ENCODE data around the gene ALOX12. TPM values are rescaled to one million over a fixed set of nuclear protein-coding genes. Genes with fewer than 3 reads are reported as not detected.
A peak's percentile ranks its signal among the peaks of the same experiment; 100 is the strongest.

Gene ALOX12
- total RNA-seq, 2 experiments from 2014 or later = not detected

DNA sequence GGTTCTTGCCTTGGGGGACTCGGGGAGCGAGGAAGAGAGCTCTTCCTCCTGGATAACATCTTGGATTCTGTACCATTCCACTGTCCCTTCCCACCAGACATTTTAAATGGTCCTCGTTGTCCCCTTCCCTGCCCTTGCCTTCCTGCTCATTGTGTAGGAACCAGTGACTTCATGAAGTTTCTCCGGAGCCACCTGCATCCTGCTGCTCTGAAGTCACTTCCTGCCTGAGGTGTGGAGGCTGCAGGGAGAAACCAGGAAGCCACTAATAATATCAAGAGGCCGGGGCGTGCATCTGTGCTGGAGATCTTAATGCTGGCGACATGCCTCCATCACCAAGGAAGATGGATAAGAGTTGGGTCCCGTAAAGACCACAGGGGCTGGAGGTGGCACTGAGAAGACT lies 33.8 kb downstream of the ALOX12 start:
- ChIA-PET POLR2A (no interaction called here), CTCF (interaction anchor here (0.7 kb wide), 1 partner anchor 13 kb away, joined by 3 read pairs; no protein-coding TSS in a partner anchor)
- Histone ChIP-seq H3K4me1 (ENCODE audit: insufficient read depth, low read length) (peaks cover 39% of the 10 kb centered on the region), H3K4me3 (ENCODE audit: low read length) (peak overlapping the region; percentile 21), H3K27ac (ENCODE audit: low read depth in 1 of 2, low read length in 2 of 2) (peak overlapping the region; percentile 38 to 47), H3K9me3 (ENCODE audit: control insufficient read depth in 1 of 2, insufficient read depth in 1 of 2, low read length in 2 of 2) (no peaks in the 10 kb centered on the region), H3K36me3 (ENCODE audit: insufficient read depth, low read length) (no peaks in the 10 kb centered on the region), H3K27me3 (ENCODE audit: control insufficient read depth in 1 of 2, insufficient read depth in 2 of 2, low read length in 2 of 2) (no peaks in the 10 kb centered on the region)
- no peaks in the 10 kb centered on the region for H3K27me3 Mint-ChIP-seq
- H3K9me3 Mint-ChIP-seq = no peaks in the 10 kb centered on the region
- DNase-seq = peak in 7 of 14 experiments; percentile 15 to 82 (median 64)
- H3K27ac Mint-ChIP-seq = peak overlapping the region; percentile 84
- peak; percentile 93 for ATAC-seq (ENCODE audit: poor library complexity)
- TF ChIP-seq, protein P1, sequence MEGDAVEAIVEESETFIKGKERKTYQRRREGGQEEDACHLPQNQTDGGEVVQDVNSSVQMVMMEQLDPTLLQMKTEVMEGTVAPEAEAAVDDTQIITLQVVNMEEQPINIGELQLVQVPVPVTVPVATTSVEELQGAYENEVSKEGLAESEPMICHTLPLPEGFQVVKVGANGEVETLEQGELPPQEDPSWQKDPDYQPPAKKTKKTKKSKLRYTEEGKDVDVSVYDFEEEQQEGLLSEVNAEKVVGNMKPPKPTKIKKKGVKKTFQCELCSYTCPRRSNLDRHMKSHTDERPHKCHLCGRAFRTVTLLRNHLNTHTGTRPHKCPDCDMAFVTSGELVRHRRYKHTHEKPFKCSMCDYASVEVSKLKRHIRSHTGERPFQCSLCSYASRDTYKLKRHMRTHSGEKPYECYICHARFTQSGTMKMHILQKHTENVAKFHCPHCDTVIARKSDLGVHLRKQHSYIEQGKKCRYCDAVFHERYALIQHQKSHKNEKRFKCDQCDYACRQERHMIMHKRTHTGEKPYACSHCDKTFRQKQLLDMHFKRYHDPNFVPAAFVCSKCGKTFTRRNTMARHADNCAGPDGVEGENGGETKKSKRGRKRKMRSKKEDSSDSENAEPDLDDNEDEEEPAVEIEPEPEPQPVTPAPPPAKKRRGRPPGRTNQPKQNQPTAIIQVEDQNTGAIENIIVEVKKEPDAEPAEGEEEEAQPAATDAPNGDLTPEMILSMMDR (IDR thresholded peaks at IDR 0.05) = no peak
- intact Hi-C loops (cut with DNase I, micrococcal nuclease) = loop anchor here in 1 of 2 experiments (5.0 to 10.0 kb wide), 2 partner anchors 825 to 1868 kb away; partner anchors contain the start of genes CYB5D1, NAA38 and TMEM88
- peaks cover 51% of the 10 kb centered on the region for H3K4me1 Mint-ChIP-seq (ENCODE audit: low read depth)
- no peaks in the 10 kb centered on the region for H3K36me3 Mint-ChIP-seq (ENCODE audit: low read depth)
- peak overlapping the region; percentile 78 for H3K4me3 Mint-ChIP-seq

DNA sequence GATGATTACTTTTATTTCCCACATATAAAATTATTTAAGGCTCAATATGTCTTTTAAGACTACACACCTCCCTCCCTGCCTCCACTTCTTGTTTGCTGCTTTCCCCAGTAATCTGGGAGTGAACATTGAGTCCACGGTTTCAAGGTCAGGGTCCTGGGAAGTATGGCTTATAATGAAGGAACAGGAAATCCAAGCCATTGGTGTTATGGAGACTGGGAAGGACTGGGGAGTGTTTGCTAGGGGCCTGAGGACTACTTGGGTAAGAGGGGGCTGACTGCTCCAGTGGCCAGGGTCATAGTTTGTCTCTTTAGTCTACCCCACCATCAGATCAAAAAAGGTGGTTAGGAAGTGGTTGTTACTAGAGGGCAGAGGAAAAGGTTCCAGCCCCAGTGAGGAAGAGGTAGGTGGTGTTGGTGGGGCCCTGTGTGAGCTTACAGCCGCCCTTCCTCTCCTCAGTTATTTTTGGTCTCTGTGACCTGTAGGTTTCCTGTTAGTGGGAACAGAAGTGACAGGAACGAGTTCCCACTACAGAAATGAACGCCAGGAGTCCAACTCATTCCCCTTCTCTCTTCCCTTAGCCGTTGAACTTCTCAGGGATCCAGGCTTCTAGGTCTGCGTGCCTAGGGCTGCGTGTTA lies 39.2 kb downstream of the ALOX12 start:
- Histone ChIP-seq H3K36me3 (ENCODE audit: insufficient read depth, low read length) (no peaks in the 10 kb centered on the region), H3K4me1 (ENCODE audit: insufficient read depth, low read length) (peaks cover 61% of the 10 kb centered on the region), H3K27ac (ENCODE audit: low read depth in 1 of 2, low read length in 2 of 2) (peak overlapping the region; percentile 84 to 93), H3K9me3 (ENCODE audit: control insufficient read depth in 1 of 2, insufficient read depth in 1 of 2, low read length in 2 of 2) (no peaks in the 10 kb centered on the region), H3K27me3 (ENCODE audit: control insufficient read depth in 1 of 2, insufficient read depth in 2 of 2, low read length in 2 of 2) (no peaks in the 10 kb centered on the region), H3K4me3 (ENCODE audit: low read length) (peak overlapping the region; percentile 99)
- intact Hi-C loops (cut with DNase I, micrococcal nuclease) = loop anchor here (1.0 to 10.0 kb wide), 6 partner anchors 13 to 1862 kb away; partner anchors contain the start of genes CYB5D1 (in 1 of the 2), NAA38 (in 1 of the 2), POLR2A (in 1 of the 2) and SLC35G6 (in 1 of the 2)
- H3K27me3 Mint-ChIP-seq = no peaks in the 10 kb centered on the region
- TF ChIP-seq, protein P1 (IDR thresholded peaks at IDR 0.05) = no peak
- ChIA-PET CTCF (interaction anchor here (0.7 to 2.4 kb wide), 7 partner anchors 11 to 261 kb away, joined by 3 to 18 read pairs (median 4); no protein-coding TSS in a partner anchor), POLR2A (interaction anchor here (0.8 to 2.2 kb wide), 33 partner anchors 9 to 1549 kb away, joined by 3 to 65 read pairs (median 5); partner anchors contain the start of genes ACADVL, ACAP1, BCL6B and C17orf100)
- H3K4me1 Mint-ChIP-seq (ENCODE audit: low read depth) = peaks cover 69% of the 10 kb centered on the region
- H3K36me3 Mint-ChIP-seq (ENCODE audit: low read depth) = peaks cover 8% of the 10 kb centered on the region
- peak overlapping the region; percentile 91 for H3K4me3 Mint-ChIP-seq
- DNase-seq (peak in 5 of 14 experiments; percentile 27 to 87 (median 60)), ATAC-seq (ENCODE audit: poor library complexity) (peak; percentile 28)
- H3K27ac Mint-ChIP-seq = peak overlapping the region; percentile 99
- no peaks in the 10 kb centered on the region for H3K9me3 Mint-ChIP-seq

DNA sequence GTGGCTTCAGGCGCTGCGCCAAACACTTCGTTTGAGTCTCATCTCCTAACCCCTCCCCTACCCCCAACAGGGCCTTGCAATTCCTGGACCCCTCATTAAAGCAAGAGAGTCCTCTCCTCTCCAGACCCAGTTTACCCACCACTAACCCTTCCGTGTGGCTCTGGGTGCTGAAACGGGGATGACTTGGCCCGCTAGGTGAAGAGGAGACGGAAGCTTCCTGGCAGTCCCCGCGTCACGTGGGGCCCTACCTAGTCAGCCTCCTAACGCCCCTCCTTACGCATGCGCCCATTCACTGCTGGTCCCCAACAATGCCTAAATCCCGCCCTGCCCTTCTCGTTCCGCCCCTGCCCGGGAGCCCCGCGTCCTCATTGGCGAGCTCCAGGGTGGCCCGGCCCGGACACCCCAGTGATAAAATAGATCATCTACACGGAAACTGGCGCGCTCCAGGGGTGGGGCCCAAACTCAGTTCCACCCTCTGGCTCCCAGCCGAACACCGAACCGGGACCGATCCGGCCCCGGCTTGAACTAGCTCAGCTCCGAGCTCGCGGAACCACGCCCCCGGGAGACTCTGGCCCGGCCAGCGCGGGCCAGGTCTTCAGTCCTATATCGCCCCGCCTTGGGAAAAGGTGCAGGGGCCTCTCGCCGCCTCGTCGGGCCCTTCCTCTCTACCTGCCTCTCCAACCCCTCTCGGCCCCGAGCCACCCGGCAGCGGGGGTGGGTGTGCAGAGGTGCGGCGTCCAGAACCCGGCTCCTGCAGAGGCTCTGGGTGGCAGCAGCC lies 39.9 kb downstream of the ALOX12 start, which contains the start of gene SLC16A13:
SLC16A13 (plus strand) TSS at position 425 of the 778 bp plus-strand sequence. CDS start 368 bp downstream, outside the sequence.
- no peaks in the 10 kb centered on the region for H3K27me3 Mint-ChIP-seq
- intact Hi-C loops (cut with DNase I, micrococcal nuclease) = loop anchor here (1.0 to 10.0 kb wide), 5 partner anchors 13 to 819 kb away; partner anchors contain the start of genes CYB5D1 (in 1 of the 2), NAA38 (in 1 of the 2), POLR2A (in 1 of the 2) and SLC35G6 (in 1 of the 2)
- peaks cover 8% of the 10 kb centered on the region for H3K36me3 Mint-ChIP-seq (ENCODE audit: low read depth)
- CTCF ChIA-PET = interaction anchor here (0.7 to 2.4 kb wide), 8 partner anchors 10 to 260 kb away, joined by 3 to 18 read pairs (median 4); no protein-coding TSS in a partner anchor
- peaks cover 63% of the 10 kb centered on the region for H3K4me1 Mint-ChIP-seq (ENCODE audit: low read depth)
- POLR2A ChIA-PET = interaction anchor here (0.5 to 2.2 kb wide), 36 partner anchors 8 to 1550 kb away, joined by 3 to 65 read pairs (median 5); partner anchors contain the start of genes ACADVL, ACAP1, BCL6B and C17orf100
- Histone ChIP-seq H3K27me3 (ENCODE audit: control insufficient read depth in 1 of 2, insufficient read depth in 2 of 2, low read length in 2 of 2) (no peaks in the 10 kb centered on the region), H3K4me1 (ENCODE audit: insufficient read depth, low read length) (peaks cover 57% of the 10 kb centered on the region), H3K9me3 (ENCODE audit: control insufficient read depth in 1 of 2, insufficient read depth in 1 of 2, low read length in 2 of 2) (no peaks in the 10 kb centered on the region), H3K27ac (ENCODE audit: low read depth in 1 of 2, low read length in 2 of 2) (peak within 1 kb of the TSS; percentile 84 to 93), H3K36me3 (ENCODE audit: insufficient read depth, low read length) (no peaks in the 10 kb centered on the region), H3K4me3 (ENCODE audit: low read length) (peak within 1 kb of the TSS; percentile 99)
- DNase-seq = peak; percentile 94 to 100 (median 98)
- peak within 1 kb of the TSS; percentile 91 for H3K4me3 Mint-ChIP-seq
- H3K9me3 Mint-ChIP-seq = no peaks in the 10 kb centered on the region
- peak within 1 kb of the TSS; percentile 99 for H3K27ac Mint-ChIP-seq
- peak; percentile 90 for ATAC-seq (ENCODE audit: poor library complexity)
- TF ChIP-seq, protein P1 (IDR thresholded peaks at IDR 0.05) = no peak
